HEK293 (cell line): ENCODE data around the gene DTL.

Experiments
- CTCF ChIA-PET: fragments of 350-600 bp; formaldehyde crosslinking; extraction: SDS; loops from one replicate; lab custom pipeline; 2021; ENCODE audit warnings: antibody characterized with exemption; lab: Yijun Ruan, JAX
- POLR2A ChIA-PET: fragments of 300-600 bp; formaldehyde crosslinking; extraction: SDS; loops from one replicate; lab custom pipeline; 2020; ENCODE audit warnings: antibody characterized with exemption, inconsistent platforms; lab: Yijun Ruan, JAX
- H3K27ac ChIP-seq: fragments of 200-500 bp; sonication (Bioruptor generic); 2 replicates; pipeline ENCODE4 v1.5.1; 2014; ENCODE audit warnings: low read depth, low read length, control low read depth, inconsistent platforms; ENCODE audit errors: extremely low read depth
- H3K36me3 ChIP-seq, 2 experiments: fragments of 200-500 bp in 1 of 2; sonication (Bioruptor generic) in 1 of 2; 1 replicate in 1 of 2; 2 replicates in 1 of 2; pipeline ENCODE4 v1.5.1; 2014 to 2017; ENCODE audit warnings: inconsistent platforms in 2 of 2, low read length in 2 of 2; ENCODE audit not compliant: control insufficient read depth in 2 of 2, insufficient read depth in 1 of 2
- H3K4me1 ChIP-seq: fragments of 200-500 bp; sonication (Bioruptor generic); 2 replicates; pipeline ENCODE4 v1.5.1; 2014; ENCODE audit warnings: mild to moderate bottlenecking, low read length, inconsistent platforms; ENCODE audit not compliant: control insufficient read depth, insufficient read depth
- H3K4me3 ChIP-seq: 2 replicates; pipeline ENCODE4 v1.5.1; 2011; ENCODE audit warnings: low read depth, mild to moderate bottlenecking, control low read depth, low read length, moderate library complexity
- H3K9me3 ChIP-seq: fragments of 200-500 bp; sonication (Bioruptor generic); 2 replicates; pipeline ENCODE4 v1.5.1; 2014; ENCODE audit warnings: low read depth, low read length, inconsistent platforms; ENCODE audit not compliant: control insufficient read depth, insufficient read depth
- KLF16 ChIP-seq: fragments of 450-650 bp; formaldehyde crosslinking; IDR thresholded peaks from 2 replicates; pipeline ENCODE4 v1.5.1; 2017; ENCODE audit warnings: missing biosample characterization, missing genetic modification characterization
- MZF1 ChIP-seq: fragments of 450-650 bp; formaldehyde crosslinking; IDR thresholded peaks from 2 replicates; pipeline ENCODE4 v1.5.1; 2017; ENCODE audit warnings: missing biosample characterization, missing genetic modification characterization, borderline replicate concordance
- SETDB1 ChIP-seq: IDR thresholded peaks from one replicate; pipeline ENCODE4 v1.6.1; 2017; ENCODE audit warnings: mild to moderate bottlenecking, low read length, moderate library complexity, mixed read lengths; ENCODE audit not compliant: insufficient read length
- TRIM28 ChIP-seq: IDR thresholded peaks from 2 replicates; pipeline ENCODE4 v1.6.1; 2011; ENCODE audit warnings: low read length, control low read depth, borderline replicate concordance
- ZFP3 ChIP-seq: fragments of 450-650 bp; formaldehyde crosslinking; IDR thresholded peaks from 2 replicates; pipeline ENCODE4 v1.5.1; 2016; ENCODE audit warnings: low read depth, missing biosample characterization, missing genetic modification characterization
- ZNF239 ChIP-seq: fragments of 450-650 bp; formaldehyde crosslinking; IDR thresholded peaks from 2 replicates; pipeline ENCODE4 v1.5.1; 2016; ENCODE audit warnings: missing biosample characterization, missing genetic modification characterization
- ZNF560 ChIP-seq: fragments of 450-650 bp; formaldehyde crosslinking; IDR thresholded peaks from 2 replicates; pipeline ENCODE4 v1.5.1; 2017; ENCODE audit warnings: missing biosample characterization, missing genetic modification characterization, borderline replicate concordance
- ZNF629 ChIP-seq: fragments of 450-650 bp; formaldehyde crosslinking; IDR thresholded peaks from 2 replicates; pipeline ENCODE4 v1.5.1; 2017; ENCODE audit warnings: missing biosample characterization, missing genetic modification characterization
- ZNF776 ChIP-seq: fragments of 450-650 bp; formaldehyde crosslinking; IDR thresholded peaks from 2 replicates; pipeline ENCODE4 v1.5.0; 2017; ENCODE audit warnings: missing biosample characterization, missing genetic modification characterization, borderline replicate concordance
- ZNF792 ChIP-seq: fragments of 450-650 bp; formaldehyde crosslinking; IDR thresholded peaks from 2 replicates; pipeline ENCODE4 v1.5.1; 2016; ENCODE audit warnings: missing biosample characterization, missing genetic modification characterization
- TF ChIP-seq, protein P1 (sequence below): fragments of 450-650 bp; formaldehyde crosslinking; IDR thresholded peaks from 2 replicates; pipeline ENCODE4 v1.5.1; 2016; ENCODE audit warnings: missing biosample characterization, missing genetic modification characterization
- TF ChIP-seq, protein P2 (sequence below): fragments of 450-650 bp; formaldehyde crosslinking; conservative IDR thresholded peaks from 2 replicates; pipeline ENCODE4 v1.5.1; 2016; ENCODE audit warnings: low read depth, missing biosample characterization, missing genetic modification characterization
- TF ChIP-seq, protein P3 (sequence below): fragments of 450-650 bp; formaldehyde crosslinking; IDR thresholded peaks from 2 replicates; pipeline ENCODE4 v1.5.1; 2017; ENCODE audit warnings: missing biosample characterization, mild to moderate bottlenecking, missing genetic modification characterization, moderate library complexity
- TF ChIP-seq, protein P4 (sequence below): fragments of 450-650 bp; formaldehyde crosslinking; IDR thresholded peaks from 2 replicates; pipeline ENCODE4 v1.5.1; 2016; ENCODE audit warnings: missing biosample characterization, missing genetic modification characterization
- TF ChIP-seq, protein P5 (sequence below): fragments of 450-650 bp; IDR thresholded peaks from 2 replicates; pipeline ENCODE4 v1.5.1; 2018; ENCODE audit warnings: missing biosample characterization, mild to moderate bottlenecking, missing genetic modification characterization
- TF ChIP-seq, protein P6 (sequence below): fragments of 450-650 bp; formaldehyde crosslinking; IDR thresholded peaks from 2 replicates; pipeline ENCODE4 v1.5.1; 2017; ENCODE audit warnings: missing biosample characterization, missing genetic modification characterization
- TF ChIP-seq, protein P7 (sequence below): fragments of 450-650 bp; formaldehyde crosslinking; IDR thresholded peaks from 2 replicates; pipeline ENCODE4 v1.5.1; 2016; ENCODE audit warnings: missing biosample characterization, missing genetic modification characterization

The DTL gene

DNA sequence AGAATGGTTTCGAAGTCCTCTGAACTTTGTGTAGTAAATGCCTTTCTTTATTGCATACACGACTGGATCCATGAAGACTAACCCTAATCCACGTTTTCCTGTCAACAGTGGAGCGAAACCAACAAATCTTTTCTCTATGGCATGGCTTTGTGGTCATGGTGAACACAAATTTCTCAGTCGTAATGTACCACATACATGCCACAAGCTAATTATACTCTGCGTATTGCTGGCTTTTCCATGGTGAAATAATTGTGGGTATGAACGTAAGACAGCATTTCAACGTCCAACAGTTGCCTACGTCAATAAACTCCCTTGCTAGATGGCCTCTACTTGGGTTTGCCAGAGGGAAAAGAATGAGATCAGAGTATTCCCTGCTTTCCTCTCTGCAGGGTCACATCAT, 27.7 kb upstream of the DTL start:
- H3K9me3 ChIP-seq, result no peaks in the 10 kb centered on the region
- ChIA-PET CTCF (interaction anchor here (0.6 kb wide), 1 partner anchor 304 kb away, joined by 3 read pairs; no protein-coding TSS in a partner anchor), POLR2A (no interaction called here)
- no peaks in the 10 kb centered on the region for H3K4me1 ChIP-seq
- no peak overlapping the region for H3K4me3 ChIP-seq
- no peak for TF ChIP-seq SETDB1
- TF ChIP-seq ZNF629 (tag by site-specific recombination), result no peak
- TF ChIP-seq, protein P1, sequence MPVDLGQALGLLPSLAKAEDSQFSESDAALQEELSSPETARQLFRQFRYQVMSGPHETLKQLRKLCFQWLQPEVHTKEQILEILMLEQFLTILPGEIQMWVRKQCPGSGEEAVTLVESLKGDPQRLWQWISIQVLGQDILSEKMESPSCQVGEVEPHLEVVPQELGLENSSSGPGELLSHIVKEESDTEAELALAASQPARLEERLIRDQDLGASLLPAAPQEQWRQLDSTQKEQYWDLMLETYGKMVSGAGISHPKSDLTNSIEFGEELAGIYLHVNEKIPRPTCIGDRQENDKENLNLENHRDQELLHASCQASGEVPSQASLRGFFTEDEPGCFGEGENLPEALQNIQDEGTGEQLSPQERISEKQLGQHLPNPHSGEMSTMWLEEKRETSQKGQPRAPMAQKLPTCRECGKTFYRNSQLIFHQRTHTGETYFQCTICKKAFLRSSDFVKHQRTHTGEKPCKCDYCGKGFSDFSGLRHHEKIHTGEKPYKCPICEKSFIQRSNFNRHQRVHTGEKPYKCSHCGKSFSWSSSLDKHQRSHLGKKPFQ (tag by site-specific recombination), result no peak
- TF ChIP-seq, protein P2, sequence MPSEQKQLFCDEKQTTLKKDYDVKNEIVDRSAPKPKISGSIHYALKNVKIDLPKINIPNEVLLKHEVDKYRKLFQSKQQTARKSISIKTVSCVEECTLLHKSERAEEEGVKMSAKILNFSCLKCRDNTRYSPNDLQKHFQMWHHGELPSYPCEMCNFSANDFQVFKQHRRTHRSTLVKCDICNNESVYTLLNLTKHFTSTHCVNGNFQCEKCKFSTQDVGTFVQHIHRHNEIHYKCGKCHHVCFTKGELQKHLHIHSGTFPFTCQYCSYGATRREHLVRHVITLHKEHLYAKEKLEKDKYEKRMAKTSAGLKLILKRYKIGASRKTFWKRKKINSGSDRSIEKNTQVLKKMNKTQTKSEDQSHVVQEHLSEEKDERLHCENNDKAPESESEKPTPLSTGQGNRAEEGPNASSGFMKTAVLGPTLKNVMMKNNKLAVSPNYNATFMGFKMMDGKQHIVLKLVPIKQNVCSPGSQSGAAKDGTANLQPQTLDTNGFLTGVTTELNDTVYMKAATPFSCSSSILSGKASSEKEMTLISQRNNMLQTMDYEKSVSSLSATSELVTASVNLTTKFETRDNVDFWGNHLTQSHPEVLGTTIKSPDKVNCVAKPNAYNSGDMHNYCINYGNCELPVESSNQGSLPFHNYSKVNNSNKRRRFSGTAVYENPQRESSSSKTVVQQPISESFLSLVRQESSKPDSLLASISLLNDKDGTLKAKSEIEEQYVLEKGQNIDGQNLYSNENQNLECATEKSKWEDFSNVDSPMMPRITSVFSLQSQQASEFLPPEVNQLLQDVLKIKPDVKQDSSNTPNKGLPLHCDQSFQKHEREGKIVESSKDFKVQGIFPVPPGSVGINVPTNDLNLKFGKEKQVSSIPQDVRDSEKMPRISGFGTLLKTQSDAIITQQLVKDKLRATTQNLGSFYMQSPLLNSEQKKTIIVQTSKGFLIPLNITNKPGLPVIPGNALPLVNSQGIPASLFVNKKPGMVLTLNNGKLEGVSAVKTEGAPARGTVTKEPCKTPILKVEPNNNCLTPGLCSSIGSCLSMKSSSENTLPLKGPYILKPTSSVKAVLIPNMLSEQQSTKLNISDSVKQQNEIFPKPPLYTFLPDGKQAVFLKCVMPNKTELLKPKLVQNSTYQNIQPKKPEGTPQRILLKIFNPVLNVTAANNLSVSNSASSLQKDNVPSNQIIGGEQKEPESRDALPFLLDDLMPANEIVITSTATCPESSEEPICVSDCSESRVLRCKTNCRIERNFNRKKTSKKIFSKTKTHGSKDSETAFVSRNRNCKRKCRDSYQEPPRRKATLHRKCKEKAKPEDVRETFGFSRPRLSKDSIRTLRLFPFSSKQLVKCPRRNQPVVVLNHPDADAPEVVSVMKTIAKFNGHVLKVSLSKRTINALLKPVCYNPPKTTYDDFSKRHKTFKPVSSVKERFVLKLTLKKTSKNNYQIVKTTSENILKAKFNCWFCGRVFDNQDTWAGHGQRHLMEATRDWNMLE (tag by site-specific recombination), result no peak
- TF ChIP-seq, protein P3, sequence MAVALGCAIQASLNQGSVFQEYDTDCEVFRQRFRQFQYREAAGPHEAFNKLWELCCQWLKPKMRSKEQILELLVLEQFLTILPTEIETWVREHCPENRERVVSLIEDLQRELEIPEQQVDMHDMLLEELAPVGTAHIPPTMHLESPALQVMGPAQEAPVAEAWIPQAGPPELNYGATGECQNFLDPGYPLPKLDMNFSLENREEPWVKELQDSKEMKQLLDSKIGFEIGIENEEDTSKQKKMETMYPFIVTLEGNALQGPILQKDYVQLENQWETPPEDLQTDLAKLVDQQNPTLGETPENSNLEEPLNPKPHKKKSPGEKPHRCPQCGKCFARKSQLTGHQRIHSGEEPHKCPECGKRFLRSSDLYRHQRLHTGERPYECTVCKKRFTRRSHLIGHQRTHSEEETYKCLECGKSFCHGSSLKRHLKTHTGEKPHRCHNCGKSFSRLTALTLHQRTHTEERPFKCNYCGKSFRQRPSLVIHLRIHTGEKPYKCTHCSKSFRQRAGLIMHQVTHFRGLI (tag by site-specific recombination), result no peak
- TF ChIP-seq, protein P4, sequence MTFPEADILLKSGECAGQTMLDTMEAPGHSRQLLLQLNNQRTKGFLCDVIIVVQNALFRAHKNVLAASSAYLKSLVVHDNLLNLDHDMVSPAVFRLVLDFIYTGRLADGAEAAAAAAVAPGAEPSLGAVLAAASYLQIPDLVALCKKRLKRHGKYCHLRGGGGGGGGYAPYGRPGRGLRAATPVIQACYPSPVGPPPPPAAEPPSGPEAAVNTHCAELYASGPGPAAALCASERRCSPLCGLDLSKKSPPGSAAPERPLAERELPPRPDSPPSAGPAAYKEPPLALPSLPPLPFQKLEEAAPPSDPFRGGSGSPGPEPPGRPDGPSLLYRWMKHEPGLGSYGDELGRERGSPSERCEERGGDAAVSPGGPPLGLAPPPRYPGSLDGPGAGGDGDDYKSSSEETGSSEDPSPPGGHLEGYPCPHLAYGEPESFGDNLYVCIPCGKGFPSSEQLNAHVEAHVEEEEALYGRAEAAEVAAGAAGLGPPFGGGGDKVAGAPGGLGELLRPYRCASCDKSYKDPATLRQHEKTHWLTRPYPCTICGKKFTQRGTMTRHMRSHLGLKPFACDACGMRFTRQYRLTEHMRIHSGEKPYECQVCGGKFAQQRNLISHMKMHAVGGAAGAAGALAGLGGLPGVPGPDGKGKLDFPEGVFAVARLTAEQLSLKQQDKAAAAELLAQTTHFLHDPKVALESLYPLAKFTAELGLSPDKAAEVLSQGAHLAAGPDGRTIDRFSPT (tag by site-specific recombination), result no peak
- no peak for TF ChIP-seq ZFP3 (tag by site-specific recombination)
- no peak for TF ChIP-seq ZNF560 (tag by site-specific recombination)
- TF ChIP-seq, protein P5, sequence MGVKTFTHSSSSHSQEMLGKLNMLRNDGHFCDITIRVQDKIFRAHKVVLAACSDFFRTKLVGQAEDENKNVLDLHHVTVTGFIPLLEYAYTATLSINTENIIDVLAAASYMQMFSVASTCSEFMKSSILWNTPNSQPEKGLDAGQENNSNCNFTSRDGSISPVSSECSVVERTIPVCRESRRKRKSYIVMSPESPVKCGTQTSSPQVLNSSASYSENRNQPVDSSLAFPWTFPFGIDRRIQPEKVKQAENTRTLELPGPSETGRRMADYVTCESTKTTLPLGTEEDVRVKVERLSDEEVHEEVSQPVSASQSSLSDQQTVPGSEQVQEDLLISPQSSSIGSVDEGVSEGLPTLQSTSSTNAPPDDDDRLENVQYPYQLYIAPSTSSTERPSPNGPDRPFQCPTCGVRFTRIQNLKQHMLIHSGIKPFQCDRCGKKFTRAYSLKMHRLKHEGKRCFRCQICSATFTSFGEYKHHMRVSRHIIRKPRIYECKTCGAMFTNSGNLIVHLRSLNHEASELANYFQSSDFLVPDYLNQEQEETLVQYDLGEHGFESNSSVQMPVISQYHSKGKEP (tag by site-specific recombination), result no peak
- TF ChIP-seq ZNF792, result no peak
- TF ChIP-seq MZF1 (tag by site-specific recombination), result no peak
- TF ChIP-seq ZNF239, result no peak
- TF ChIP-seq, protein P6, sequence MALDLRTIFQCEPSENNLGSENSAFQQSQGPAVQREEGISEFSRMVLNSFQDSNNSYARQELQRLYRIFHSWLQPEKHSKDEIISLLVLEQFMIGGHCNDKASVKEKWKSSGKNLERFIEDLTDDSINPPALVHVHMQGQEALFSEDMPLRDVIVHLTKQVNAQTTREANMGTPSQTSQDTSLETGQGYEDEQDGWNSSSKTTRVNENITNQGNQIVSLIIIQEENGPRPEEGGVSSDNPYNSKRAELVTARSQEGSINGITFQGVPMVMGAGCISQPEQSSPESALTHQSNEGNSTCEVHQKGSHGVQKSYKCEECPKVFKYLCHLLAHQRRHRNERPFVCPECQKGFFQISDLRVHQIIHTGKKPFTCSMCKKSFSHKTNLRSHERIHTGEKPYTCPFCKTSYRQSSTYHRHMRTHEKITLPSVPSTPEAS (tag by site-specific recombination), result no peak
- TF ChIP-seq, protein P7, sequence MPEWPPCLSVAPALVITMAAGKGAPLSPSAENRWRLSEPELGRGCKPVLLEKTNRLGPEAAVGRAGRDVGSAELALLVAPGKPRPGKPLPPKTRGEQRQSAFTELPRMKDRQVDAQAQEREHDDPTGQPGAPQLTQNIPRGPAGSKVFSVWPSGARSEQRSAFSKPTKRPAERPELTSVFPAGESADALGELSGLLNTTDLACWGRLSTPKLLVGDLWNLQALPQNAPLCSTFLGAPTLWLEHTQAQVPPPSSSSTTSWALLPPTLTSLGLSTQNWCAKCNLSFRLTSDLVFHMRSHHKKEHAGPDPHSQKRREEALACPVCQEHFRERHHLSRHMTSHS (tag by site-specific recombination), result no peak
- TF ChIP-seq ZNF776, result no peak
- TF ChIP-seq TRIM28, result no peak
- no peak for TF ChIP-seq KLF16 (tag by site-specific recombination)
- H3K27ac ChIP-seq, result no peak overlapping the region
- H3K36me3 ChIP-seq, result peaks cover 18 to 56% of the 10 kb centered on the region in 2 experiments
